Measurements from ENCODE around the gene BAIAP2L1.

GRCh38 chr7:98251601-98252424 is 149.1 kb downstream of the BAIAP2L1 start, which contains the start of gene TECPR1:
- TF ChIP-seq CTCF (IDR thresholded peaks at IDR 0.05) (no peak), POLR2A (IDR thresholded peaks at IDR 0.05) (no peak)
